GM12878 (cell line): ENCODE results near the gene C1RL. TPM values are rescaled to one million over a fixed set of nuclear protein-coding genes. Genes with fewer than 3 reads are reported as not detected.

ENCODE experiments used
- ATAC-seq: fragments of 200-7000 bp; cut with Tn5 transposase; 3 replicates; pipeline ENCODE4 v1.9.1; 2020; ENCODE audit warnings: mild to moderate bottlenecking, moderate library complexity
- BruUV-seq: library from RNA; stranded (reverse); fragments of 400-500 nt; replicated peaks from 2 replicates; lab custom pipeline; 2021; lab: Mats Ljungman, UMichigan
- CTCF ChIA-PET: fragments of 300-600 bp; sonication (Branson Sonifier 250); formaldehyde crosslinking; extraction: SDS; loops from one replicate; lab custom pipeline; 2021; ENCODE audit warnings: inconsistent platforms; lab: Yijun Ruan, JAX
- POLR2A ChIA-PET: fragments of 350-600 bp; formaldehyde crosslinking; extraction: SDS; loops from one replicate; lab custom pipeline; 2021; ENCODE audit warnings: inconsistent platforms; lab: Charles Lee
- RAD21 ChIA-PET: fragments of 300-600 bp; sonication (Branson Sonifier 250); formaldehyde crosslinking; loops from one replicate; lab custom pipeline; 2023; ENCODE audit warnings: antibody characterized with exemption; ENCODE audit not compliant: unreplicated experiment; lab: Charles Lee
- SMC1A ChIA-PET: fragments of 300-600 bp; sonication (Branson Sonifier 250); formaldehyde crosslinking; loops from one replicate; lab custom pipeline; 2023; ENCODE audit not compliant: unreplicated experiment, uncharacterized antibody; lab: Charles Lee
- DNase-seq: peaks from one replicate; pipeline ENCODE4 v3.0.0-alpha.2; 2011; ENCODE audit warnings: low read depth, low spot score
- FAIRE-seq: peaks from 3 replicates; lab custom pipeline; 2011; peaks lifted over from hg19 to GRCh38; lab: Jason Lieb, UNC
- H2AFZ ChIP-seq: 2 replicates; pipeline ENCODE4 v1.6.0; 2011; ENCODE audit warnings: low read depth, low read length, control low read depth; ENCODE audit not compliant: control insufficient read depth
- H3K27ac ChIP-seq: 2 replicates; pipeline ENCODE4 v1.5.1; 2011; ENCODE audit warnings: control low read depth; ENCODE audit not compliant: control insufficient read depth, insufficient read depth
- H3K27me3 ChIP-seq, 2 experiments: replicated peaks in 1 of 2; 2 replicates each; pipeline versions ENCODE4 v1.6.0 to v1.6.1; 2011; ENCODE audit warnings: low read length in 1 of 2; ENCODE audit not compliant: control insufficient read depth in 2 of 2, insufficient read depth in 2 of 2
- H3K36me3 ChIP-seq, 2 experiments: 2 replicates each; pipeline ENCODE4 v1.5.1; 2011; ENCODE audit warnings: low read length in 1 of 2; ENCODE audit not compliant: control insufficient read depth in 2 of 2, insufficient read depth in 2 of 2
- H3K4me1 ChIP-seq: 2 replicates; pipeline ENCODE4 v1.6.1; 2011; ENCODE audit warnings: mild to moderate bottlenecking, low read length, moderate library complexity, mixed read lengths; ENCODE audit not compliant: control insufficient read depth, insufficient read depth
- H3K4me2 ChIP-seq: 2 replicates; pipeline ENCODE4 v1.6.0; 2011; ENCODE audit warnings: control low read depth; ENCODE audit not compliant: control insufficient read depth, insufficient read depth
- H3K4me3 ChIP-seq: fragments of 200-600 bp; sonication (generic); 2 replicates; pipeline ENCODE4 v1.5.1; 2016
- H3K79me2 ChIP-seq: 2 replicates; pipeline ENCODE4 v1.6.0; 2011; ENCODE audit warnings: low read length; ENCODE audit not compliant: control insufficient read depth, insufficient read depth
- H3K9ac ChIP-seq: 2 replicates; pipeline ENCODE4 v1.8.0; 2011; ENCODE audit warnings: low read length, control low read depth, mixed read lengths; ENCODE audit not compliant: control insufficient read depth, insufficient read depth
- H3K9me3 ChIP-seq: replicated peaks from 3 replicates; pipeline ENCODE4 v1.5.1; 2011; ENCODE audit warnings: mild to moderate bottlenecking, low read length; ENCODE audit not compliant: control insufficient read depth, insufficient read depth
- H4K20me1 ChIP-seq: 2 replicates; pipeline ENCODE4 v1.6.0; 2011; ENCODE audit not compliant: control insufficient read depth, insufficient read depth
- BHLHE40 ChIP-seq, 2 experiments: fragments of 450-650 bp in 1 of 2; IDR thresholded peaks; 2 replicates each; pipeline ENCODE4 v1.6.1; 2011 to 2017; ENCODE audit warnings: low read depth in 2 of 2, borderline replicate concordance in 1 of 2, improper control_type of control experiment in 1 of 2, low read length in 1 of 2, mild to moderate bottlenecking in 1 of 2
- GATAD2B ChIP-seq: fragments of 450-650 bp; conservative IDR thresholded peaks from 2 replicates; pipeline ENCODE4 v1.6.1; 2017; ENCODE audit warnings: low read depth, mild to moderate bottlenecking, moderate library complexity
- KLF5 ChIP-seq: fragments of 450-650 bp; IDR thresholded peaks from 2 replicates; pipeline ENCODE4 v1.6.1; 2014; ENCODE audit warnings: mild to moderate bottlenecking; ENCODE audit not compliant: partially characterized antibody
- MYB ChIP-seq: fragments of 150-350 bp; IDR thresholded peaks from 2 replicates; pipeline ENCODE4 v1.6.1; 2014; ENCODE audit warnings: mild to moderate bottlenecking, low read depth, low read length, borderline replicate concordance
- RFX5 ChIP-seq: IDR thresholded peaks from 2 replicates; pipeline ENCODE4 v1.6.1; 2011; ENCODE audit warnings: low read depth, low read length, improper control_type of control experiment
- WGBS: methylation state at CpG from one replicate; pipeline ENCODE4 v1.1.6; 2016; ENCODE audit warnings: low lambda C conversion rate; ENCODE audit not compliant: insufficient replicate concordance, insufficient coverage; ENCODE audit errors: missing lambda C conversion rate; 5-methylcytosine and 5-hydroxymethylcytosine counted together
- in situ Hi-C: fragments of 300-500 bp; cut with MboI; formaldehyde crosslinking; loops from 9 replicates; pipeline ENCODE4 v1.14.3; 2018; ENCODE audit warnings: mixed read lengths
- intact Hi-C: fragments of 100-400 bp; cut with micrococcal nuclease; formaldehyde crosslinking; loops from one replicate; pipeline ENCODE4 v1.14.2; 2022; ENCODE audit not compliant: unreplicated experiment
- polyA plus RNA-seq, 11 experiments: library from polyadenylated mRNA; depleted of rRNA in 4 of 11; unstranded in 6 of 11; stranded (reverse) in 5 of 11; fragments of >200 nt; fragmentation: Nextera tagmentation in 4 of 11; fragmentation: Illumina TruSeq in 1 of 11; extraction: Ambion mirVana in 4 of 11; extraction: Trizol in 1 of 11; gene quantifications; 1 replicate in 1 of 11; 2 replicates in 10 of 11; pipeline versions ENCODE4 v1.2.1 to v1.2.3, GENCODE V29; 2011 to 2016; ENCODE audit warnings: inconsistent platforms in 2 of 11, missing spikeins in 2 of 11, low read depth in 1 of 11
- total RNA-seq, 4 experiments: library from RNA; depleted of rRNA in 3 of 4; stranded (reverse); fragments of >200 nt in 3 of 4; fragmentation: Illumina TruSeq in 1 of 4; extraction: Trizol in 1 of 4; gene quantifications; 2 replicates each; pipeline versions ENCODE4 v1.2.1 to v1.2.3, GENCODE V29; 2013 to 2021
- TF ChIP-seq, protein P1 (sequence below): IDR thresholded peaks from 2 replicates; pipeline ENCODE4 v1.6.1; 2012; ENCODE audit warnings: low read length, inconsistent platforms
- TF ChIP-seq, protein P2 (sequence below): fragments of 450-650 bp; IDR thresholded peaks from 2 replicates; pipeline ENCODE4 v1.6.1; 2017; ENCODE audit warnings: antibody characterized with exemption, mild to moderate bottlenecking, moderate library complexity
- TF ChIP-seq, protein P3 (sequence below): IDR thresholded peaks from 2 replicates; pipeline ENCODE4 v1.6.1; 2011; ENCODE audit warnings: borderline replicate concordance, low read depth, mild to moderate bottlenecking, moderate library complexity, mixed read lengths, low read length; ENCODE audit not compliant: insufficient read depth; ENCODE audit errors: extremely low read length
- TF ChIP-seq, protein P4 (sequence below): fragments of 450-650 bp; formaldehyde crosslinking; IDR thresholded peaks from 2 replicates; pipeline ENCODE4 v1.4.0; 2022; ENCODE audit warnings: mild to moderate bottlenecking, moderate library complexity
- TF ChIP-seq, protein P5 (sequence below): fragments of 450-650 bp; IDR thresholded peaks from 2 replicates; pipeline ENCODE4 v1.6.1; 2018; ENCODE audit warnings: borderline replicate concordance, mild to moderate bottlenecking; ENCODE audit not compliant: partially characterized antibody

The C1RL gene
- total and polyA plus RNA-seq, 10 of the 15 experiments (the other 5 are each of a cell fraction or from before 2014, with no cell fraction given), result 1.3 to 12.8 (median 8.1) TPM

DNA sequence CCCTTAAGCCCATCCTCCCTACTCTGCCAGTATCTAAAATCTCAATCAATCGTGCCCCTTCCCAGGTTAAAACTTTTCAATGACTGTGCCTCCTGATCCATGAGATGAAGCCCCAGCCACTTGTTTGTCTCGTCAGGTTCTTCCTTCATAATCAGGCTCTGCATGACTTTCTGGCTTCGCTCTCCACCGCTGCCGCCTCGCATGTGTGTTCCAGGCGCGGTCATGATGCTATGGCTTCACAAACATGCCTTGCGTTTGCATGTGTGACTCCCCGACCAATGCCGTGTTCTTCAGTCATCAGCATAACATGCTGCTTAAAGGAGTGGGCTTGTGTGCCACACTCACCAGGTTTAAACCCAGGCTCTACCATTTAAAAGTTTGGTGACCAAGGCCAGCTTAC is 5.0 kb upstream of the C1RL start:
- SMC1A ChIA-PET, result interaction anchor here (0.6 to 2.4 kb wide), 7 partner anchors 9 to 245 kb away, joined by 3 to 13 read pairs (median 4); partner anchors contain the start of gene LPCAT3
- H3K27me3 ChIP-seq, result no peaks in the 10 kb centered on the region
- H3K79me2 ChIP-seq, result peaks cover 22% of the 10 kb centered on the region
- H3K4me2 ChIP-seq, result no peak overlapping the region
- CTCF ChIA-PET, result interaction anchor here (0.8 to 7.7 kb wide), 23 partner anchors 10 to 243 kb away, joined by 3 to 61 read pairs (median 7); partner anchors contain the start of genes C12orf57, CLSTN3, LPCAT3 and RNU7-1
- H2AFZ ChIP-seq, result no peak overlapping the region
- no peak overlapping the region for H3K9ac ChIP-seq
- RAD21 ChIA-PET, result interaction anchor here (1.2 to 7.6 kb wide), 4 partner anchors 17 to 262 kb away, joined by 3 to 89 read pairs (median 10); partner anchors contain the start of genes C12orf57, CDCA3, RNU7-1 and USP5
- H4K20me1 ChIP-seq, result no peaks in the 10 kb centered on the region
- H3K4me1 ChIP-seq, result peaks cover 12% of the 10 kb centered on the region
- POLR2A ChIA-PET, result interaction anchor here (1.1 to 7.2 kb wide), 3 partner anchors 96 to 169 kb away, joined by 3 to 55 read pairs (median 6); partner anchors contain the start of genes C12orf57, LPCAT3 and RNU7-1
- H3K9me3 ChIP-seq, result no peaks in the 10 kb centered on the region
- no TSS peak for BruUV-seq
- in situ Hi-C loops, result loop anchor here (5.0 kb wide), 1 partner anchor 152 kb away; no protein-coding TSS in a partner anchor
- H3K4me3 ChIP-seq, result no peak overlapping the region
- no peak overlapping the region for H3K27ac ChIP-seq
- DNase-seq (no peak), FAIRE-seq (no peak), ATAC-seq (no peak)
- H3K36me3 ChIP-seq, result peaks cover 0 to 34% of the 10 kb centered on the region in 2 experiments; a peak in 3 of 4 replicates
- WGBS, result 91% methylated on average over 11 of the region's 11 CpGs
- intact Hi-C loops, result loop anchor here (5.0 kb wide), 2 partner anchors 152 to 192 kb away; no protein-coding TSS in a partner anchor
- TF ChIP-seq, protein P1, sequence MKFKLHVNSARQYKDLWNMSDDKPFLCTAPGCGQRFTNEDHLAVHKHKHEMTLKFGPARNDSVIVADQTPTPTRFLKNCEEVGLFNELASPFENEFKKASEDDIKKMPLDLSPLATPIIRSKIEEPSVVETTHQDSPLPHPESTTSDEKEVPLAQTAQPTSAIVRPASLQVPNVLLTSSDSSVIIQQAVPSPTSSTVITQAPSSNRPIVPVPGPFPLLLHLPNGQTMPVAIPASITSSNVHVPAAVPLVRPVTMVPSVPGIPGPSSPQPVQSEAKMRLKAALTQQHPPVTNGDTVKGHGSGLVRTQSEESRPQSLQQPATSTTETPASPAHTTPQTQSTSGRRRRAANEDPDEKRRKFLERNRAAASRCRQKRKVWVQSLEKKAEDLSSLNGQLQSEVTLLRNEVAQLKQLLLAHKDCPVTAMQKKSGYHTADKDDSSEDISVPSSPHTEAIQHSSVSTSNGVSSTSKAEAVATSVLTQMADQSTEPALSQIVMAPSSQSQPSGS, result no peak
- no peak for TF ChIP-seq MYB
- TF ChIP-seq, protein P2, sequence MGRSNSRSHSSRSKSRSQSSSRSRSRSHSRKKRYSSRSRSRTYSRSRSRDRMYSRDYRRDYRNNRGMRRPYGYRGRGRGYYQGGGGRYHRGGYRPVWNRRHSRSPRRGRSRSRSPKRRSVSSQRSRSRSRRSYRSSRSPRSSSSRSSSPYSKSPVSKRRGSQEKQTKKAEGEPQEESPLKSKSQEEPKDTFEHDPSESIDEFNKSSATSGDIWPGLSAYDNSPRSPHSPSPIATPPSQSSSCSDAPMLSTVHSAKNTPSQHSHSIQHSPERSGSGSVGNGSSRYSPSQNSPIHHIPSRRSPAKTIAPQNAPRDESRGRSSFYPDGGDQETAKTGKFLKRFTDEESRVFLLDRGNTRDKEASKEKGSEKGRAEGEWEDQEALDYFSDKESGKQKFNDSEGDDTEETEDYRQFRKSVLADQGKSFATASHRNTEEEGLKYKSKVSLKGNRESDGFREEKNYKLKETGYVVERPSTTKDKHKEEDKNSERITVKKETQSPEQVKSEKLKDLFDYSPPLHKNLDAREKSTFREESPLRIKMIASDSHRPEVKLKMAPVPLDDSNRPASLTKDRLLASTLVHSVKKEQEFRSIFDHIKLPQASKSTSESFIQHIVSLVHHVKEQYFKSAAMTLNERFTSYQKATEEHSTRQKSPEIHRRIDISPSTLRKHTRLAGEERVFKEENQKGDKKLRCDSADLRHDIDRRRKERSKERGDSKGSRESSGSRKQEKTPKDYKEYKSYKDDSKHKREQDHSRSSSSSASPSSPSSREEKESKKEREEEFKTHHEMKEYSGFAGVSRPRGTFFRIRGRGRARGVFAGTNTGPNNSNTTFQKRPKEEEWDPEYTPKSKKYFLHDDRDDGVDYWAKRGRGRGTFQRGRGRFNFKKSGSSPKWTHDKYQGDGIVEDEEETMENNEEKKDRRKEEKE, result no peak
- no peak for TF ChIP-seq KLF5
- TF ChIP-seq, protein P3, sequence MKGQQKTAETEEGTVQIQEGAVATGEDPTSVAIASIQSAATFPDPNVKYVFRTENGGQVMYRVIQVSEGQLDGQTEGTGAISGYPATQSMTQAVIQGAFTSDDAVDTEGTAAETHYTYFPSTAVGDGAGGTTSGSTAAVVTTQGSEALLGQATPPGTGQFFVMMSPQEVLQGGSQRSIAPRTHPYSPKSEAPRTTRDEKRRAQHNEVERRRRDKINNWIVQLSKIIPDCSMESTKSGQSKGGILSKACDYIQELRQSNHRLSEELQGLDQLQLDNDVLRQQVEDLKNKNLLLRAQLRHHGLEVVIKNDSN, result no peak
- TF ChIP-seq BHLHE40 (IDR thresholded peaks at IDR 0.05; ENCODE audit: borderline replicate concordance in 1 of 2, low read depth in 2 of 2, low read length in 1 of 2), result no peak
- TF ChIP-seq GATAD2B, result no peak
- TF ChIP-seq, protein P4, sequence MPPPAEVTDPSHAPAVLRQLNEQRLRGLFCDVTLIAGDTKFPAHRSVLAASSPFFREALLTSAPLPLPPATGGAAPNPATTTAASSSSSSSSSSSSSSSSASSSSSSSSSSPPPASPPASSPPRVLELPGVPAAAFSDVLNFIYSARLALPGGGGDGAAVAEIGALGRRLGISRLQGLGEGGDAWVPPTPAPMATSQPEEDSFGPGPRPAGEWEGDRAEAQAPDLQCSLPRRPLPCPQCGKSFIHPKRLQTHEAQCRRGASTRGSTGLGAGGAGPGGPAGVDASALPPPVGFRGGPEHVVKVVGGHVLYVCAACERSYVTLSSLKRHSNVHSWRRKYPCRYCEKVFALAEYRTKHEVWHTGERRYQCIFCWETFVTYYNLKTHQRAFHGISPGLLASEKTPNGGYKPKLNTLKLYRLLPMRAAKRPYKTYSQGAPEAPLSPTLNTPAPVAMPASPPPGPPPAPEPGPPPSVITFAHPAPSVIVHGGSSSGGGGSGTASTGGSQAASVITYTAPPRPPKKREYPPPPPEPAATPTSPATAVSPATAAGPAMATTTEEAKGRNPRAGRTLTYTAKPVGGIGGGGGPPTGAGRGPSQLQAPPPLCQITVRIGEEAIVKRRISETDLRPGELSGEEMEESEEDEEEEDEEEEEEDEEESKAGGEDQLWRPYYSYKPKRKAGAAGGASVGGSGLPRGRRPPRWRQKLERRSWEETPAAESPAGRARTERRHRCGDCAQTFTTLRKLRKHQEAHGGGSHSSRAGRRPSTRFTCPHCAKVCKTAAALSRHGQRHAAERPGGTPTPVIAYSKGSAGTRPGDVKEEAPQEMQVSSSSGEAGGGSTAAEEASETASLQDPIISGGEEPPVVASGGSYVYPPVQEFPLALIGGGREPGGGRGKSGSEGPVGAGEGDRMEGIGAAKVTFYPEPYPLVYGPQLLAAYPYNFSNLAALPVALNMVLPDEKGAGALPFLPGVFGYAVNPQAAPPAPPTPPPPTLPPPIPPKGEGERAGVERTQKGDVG (CRISPR knock-in tag), result no peak
- TF ChIP-seq, protein P5, sequence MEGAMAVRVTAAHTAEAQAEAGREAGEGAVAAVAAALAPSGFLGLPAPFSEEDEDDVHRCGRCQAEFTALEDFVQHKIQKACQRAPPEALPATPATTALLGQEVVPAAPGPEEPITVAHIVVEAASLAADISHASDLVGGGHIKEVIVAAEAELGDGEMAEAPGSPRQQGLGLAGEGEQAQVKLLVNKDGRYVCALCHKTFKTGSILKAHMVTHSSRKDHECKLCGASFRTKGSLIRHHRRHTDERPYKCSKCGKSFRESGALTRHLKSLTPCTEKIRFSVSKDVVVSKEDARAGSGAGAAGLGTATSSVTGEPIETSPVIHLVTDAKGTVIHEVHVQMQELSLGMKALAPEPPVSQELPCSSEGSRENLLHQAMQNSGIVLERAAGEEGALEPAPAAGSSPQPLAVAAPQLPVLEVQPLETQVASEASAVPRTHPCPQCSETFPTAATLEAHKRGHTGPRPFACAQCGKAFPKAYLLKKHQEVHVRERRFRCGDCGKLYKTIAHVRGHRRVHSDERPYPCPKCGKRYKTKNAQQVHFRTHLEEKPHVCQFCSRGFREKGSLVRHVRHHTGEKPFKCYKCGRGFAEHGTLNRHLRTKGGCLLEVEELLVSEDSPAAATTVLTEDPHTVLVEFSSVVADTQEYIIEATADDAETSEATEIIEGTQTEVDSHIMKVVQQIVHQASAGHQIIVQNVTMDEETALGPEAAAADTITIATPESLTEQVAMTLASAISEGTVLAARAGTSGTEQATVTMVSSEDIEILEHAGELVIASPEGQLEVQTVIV, result no peak
- no peak for TF ChIP-seq RFX5
